ENCODE data around the gene WDR88.

WDR88 gene

DNA sequence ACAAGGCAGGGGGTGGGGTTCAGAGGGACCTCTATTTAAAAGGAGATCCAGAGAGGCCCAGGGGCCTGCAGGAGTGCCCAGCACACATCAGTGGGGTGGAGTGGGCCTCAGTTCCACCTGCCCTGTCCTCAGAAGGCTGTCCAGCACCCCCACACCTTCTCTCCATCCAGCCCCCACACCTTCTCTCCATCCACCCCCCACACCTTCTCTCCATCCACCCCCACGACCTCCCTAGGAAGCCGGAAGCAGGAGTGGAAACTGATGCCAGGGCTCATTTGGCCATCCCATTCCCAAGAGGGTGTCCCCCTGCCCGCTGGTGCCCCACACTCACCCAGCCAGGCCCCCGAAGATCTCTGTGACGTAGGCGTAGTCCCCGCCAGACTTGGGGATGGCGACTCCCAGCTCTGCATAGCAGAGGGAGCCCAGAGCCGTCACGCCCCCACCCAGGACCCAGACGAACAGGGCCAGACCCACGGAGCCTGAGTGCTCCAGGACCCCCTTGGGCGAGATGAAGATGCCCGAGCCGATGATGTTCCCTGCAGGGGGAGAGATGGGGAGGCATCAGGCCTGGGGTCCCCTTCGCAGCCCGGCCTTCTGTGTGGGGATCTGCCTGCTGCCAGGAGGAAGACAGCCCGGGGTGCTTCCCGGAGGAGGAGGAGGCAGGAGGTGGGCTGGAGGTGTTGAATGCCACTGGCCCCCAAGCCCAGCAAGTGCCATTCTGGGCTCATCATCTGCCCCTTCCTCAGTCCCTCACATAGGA is 83.7 kb downstream of the WDR88 start:
- TF ChIP-seq GATA3 (IDR thresholded peaks at IDR 0.05; ENCODE audit: low read depth, low read length) (no peak), GATA2 (IDR thresholded peaks at IDR 0.05; ENCODE audit: low read depth, low read length) (no peak)

DNA sequence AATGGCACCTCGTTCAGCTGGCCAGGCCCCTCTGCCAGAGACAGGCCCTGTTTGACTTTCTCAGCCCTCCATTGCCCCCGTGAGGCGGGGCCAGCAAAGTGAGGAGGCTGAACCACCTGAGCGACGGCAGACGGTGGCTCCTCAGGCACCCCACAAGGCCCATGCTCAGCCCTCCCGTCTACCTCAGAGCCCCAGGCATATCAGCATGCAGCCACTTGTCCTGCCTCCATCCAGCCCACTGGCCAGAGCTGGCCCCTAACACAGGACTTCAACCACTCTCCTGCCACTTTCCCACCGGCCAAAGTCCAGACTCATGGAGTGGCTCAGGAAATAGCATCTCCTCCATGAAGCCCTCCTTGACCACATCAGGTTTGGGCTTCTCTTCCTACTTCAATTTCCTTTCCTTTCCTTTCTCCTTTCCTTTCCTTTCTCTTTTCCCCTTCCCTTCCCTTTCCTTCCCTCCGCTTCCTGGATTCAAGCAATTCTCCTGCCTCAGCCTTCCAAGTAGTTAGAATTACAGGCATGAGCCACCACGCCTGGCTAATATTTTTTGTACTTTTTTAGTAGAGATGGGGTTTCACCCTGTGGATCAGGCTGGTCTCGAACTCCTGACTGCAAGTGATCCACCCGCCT is 84.4 kb downstream of the WDR88 start:
- TF ChIP-seq GATA2 (IDR thresholded peaks at IDR 0.05; ENCODE audit: low read depth, low read length) (no peak), GATA3 (IDR thresholded peaks at IDR 0.05; ENCODE audit: low read depth, low read length) (no peak)

DNA sequence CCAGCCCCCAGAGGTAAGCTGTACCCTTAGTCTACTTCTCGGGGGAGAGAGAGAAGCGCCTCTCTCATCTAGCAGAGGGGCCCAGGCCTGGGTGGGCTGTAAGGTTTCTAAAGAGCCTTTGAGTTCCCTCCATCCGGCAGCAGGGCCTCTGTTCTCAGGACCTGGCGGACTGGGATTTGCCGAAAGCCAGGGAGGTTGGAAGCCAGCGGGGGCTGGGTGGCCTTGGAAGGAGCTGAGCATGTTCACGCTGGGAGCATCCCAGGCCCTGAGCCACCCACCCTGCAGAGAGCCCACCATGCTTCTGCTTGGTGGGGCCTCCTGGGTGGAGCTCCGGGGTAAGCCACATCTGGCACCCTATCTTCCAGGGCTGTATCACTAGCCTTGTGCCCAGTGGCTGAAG is 86.0 kb downstream of the WDR88 start:
- TF ChIP-seq GATA2 (IDR thresholded peaks at IDR 0.05; ENCODE audit: low read depth, low read length) (no peak), GATA3 (IDR thresholded peaks at IDR 0.05; ENCODE audit: low read depth, low read length) (no peak)

GRCh38 chr19:33219261-33219815 is 87.4 kb downstream of the WDR88 start:
- TF ChIP-seq GATA3 (IDR thresholded peaks at IDR 0.05; ENCODE audit: low read depth, low read length) (no peak), GATA2 (IDR thresholded peaks at IDR 0.05; ENCODE audit: low read depth, low read length) (no peak)

DNA sequence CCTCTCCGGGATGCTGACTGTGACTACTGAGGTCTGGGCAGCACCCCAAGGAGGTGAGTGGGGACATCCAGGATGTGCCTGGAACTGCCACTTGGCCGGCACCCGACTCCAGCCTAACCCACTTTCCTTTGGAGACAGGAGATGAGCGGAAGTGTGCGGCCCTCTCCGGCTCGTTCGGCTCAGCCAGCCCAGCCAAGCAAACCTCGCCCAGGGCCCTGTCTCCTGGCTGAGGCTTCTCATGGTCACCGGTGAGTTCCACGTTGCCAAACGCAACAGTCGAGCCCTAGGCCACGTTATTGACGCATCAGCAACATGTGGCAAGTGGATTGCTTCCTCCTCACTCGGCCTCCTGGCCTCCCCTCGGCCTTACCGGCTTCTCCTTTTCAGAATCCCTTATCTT is 88.2 kb downstream of the WDR88 start:
- no peak for TF ChIP-seq GATA2 (IDR thresholded peaks at IDR 0.05; ENCODE audit: low read depth, low read length)
- no peak for TF ChIP-seq GATA3 (IDR thresholded peaks at IDR 0.05; ENCODE audit: low read depth, low read length)

DNA sequence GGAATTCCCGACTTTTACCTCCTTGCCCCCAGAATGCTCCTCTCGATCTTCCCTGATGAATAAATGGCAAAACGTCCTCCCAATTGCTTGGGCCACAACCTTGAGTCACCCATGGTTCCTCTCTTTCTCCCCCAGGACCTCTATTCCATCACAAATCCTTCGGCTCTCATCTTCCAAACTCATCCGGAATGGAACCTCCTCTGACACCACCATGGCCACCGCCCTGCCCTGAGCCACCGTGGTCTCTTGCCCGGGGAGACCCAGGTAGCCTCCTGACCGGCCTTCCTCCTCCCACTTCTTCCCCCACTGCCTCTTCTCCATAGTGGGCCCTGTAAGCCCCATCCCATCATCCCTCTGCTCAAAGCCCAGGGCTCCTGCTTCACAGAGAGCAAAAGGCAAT is 88.8 kb downstream of the WDR88 start:
- TF ChIP-seq GATA3 (IDR thresholded peaks at IDR 0.05; ENCODE audit: low read depth, low read length): no peak
- no peak for TF ChIP-seq GATA2 (IDR thresholded peaks at IDR 0.05; ENCODE audit: low read depth, low read length)

DNA sequence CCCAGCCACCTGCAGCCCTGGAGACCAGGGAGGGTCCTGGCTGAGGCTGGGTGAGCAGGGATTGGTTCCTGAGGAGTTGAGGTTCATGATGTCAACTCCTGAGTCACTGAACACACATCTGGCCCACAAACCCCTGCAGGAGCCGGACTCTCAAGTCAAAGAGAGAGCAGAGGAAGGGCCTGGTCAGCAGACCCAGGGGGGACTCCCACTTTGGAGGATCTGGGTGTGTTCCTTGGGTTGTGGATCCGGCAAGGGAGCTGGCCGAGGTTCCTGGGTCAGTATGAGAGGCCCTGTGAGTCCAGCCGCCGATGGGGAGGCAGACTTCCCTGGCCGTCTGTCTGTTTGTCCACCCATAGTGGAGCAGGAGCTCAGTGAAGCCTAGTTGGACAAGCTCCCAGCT is 89.7 kb downstream of the WDR88 start:
- TF ChIP-seq GATA2 (IDR thresholded peaks at IDR 0.05; ENCODE audit: low read depth, low read length): no peak
- TF ChIP-seq GATA3 (IDR thresholded peaks at IDR 0.05; ENCODE audit: low read depth, low read length): no peak

- TF ChIP-seq GATA2 (IDR thresholded peaks at IDR 0.05; ENCODE audit: low read depth, low read length) (no peak), GATA3 (IDR thresholded peaks at IDR 0.05; ENCODE audit: low read depth, low read length) (no peak)
Observed at GRCh38 chr19:33224694-33225457, 93.0 kb downstream of the WDR88 start.
